Ammon's horn (tissue), 1 donor: ENCODE data around the gene ADARB2.
"Not testable (repeated sequence)": the region's sequence is repeated elsewhere in the genome, so short reads cannot be mapped to it uniquely, and the experiment has no call there.

ENCODE experiments used
- DNase-seq: peaks from one replicate; pipeline ENCODE4 v3.0.0-alpha.2; 2016; ENCODE audit warnings: low spot score

Gene ADARB2

DNA sequence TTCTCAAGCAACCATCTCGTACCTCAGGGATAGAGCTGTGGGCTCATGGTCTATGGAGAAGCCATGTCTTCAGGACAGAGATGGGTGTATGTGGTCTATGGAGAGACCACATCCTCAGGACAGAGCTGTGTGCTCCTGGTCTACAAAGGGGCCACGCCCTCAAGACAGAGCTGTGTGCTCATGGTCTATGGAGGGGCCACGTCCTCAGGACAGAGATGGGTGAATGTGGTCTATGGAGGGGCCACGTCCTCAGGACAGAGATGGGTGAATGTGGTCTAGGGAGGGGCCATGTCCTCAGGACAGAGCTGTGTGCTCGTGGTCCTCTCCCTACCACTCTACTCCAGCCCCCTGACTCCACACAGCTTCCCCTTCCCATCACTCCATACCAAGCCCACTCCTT is 563.3 kb downstream of the ADARB2 start:
- no peak for DNase-seq

DNA sequence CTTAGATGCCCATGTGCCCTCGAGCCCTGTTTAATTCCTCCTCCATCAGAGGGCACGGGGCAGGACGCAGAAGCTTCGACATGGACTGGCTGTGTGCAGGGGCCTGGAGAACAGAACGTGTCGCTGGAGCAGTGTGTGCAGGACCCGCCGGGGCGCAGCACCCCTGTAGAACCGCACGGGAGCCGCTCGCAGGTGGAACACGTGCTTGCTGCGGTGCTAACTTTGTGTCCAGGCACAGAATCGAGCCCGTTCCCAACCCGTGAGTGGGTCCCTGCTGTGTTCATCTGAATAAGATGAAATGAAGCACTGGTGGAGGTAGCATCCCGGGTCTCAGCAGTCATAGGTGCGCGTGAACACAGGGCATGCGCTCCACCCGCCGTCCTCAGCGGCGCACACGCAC is 564.2 kb downstream of the ADARB2 start:
- no peak for DNase-seq

DNA sequence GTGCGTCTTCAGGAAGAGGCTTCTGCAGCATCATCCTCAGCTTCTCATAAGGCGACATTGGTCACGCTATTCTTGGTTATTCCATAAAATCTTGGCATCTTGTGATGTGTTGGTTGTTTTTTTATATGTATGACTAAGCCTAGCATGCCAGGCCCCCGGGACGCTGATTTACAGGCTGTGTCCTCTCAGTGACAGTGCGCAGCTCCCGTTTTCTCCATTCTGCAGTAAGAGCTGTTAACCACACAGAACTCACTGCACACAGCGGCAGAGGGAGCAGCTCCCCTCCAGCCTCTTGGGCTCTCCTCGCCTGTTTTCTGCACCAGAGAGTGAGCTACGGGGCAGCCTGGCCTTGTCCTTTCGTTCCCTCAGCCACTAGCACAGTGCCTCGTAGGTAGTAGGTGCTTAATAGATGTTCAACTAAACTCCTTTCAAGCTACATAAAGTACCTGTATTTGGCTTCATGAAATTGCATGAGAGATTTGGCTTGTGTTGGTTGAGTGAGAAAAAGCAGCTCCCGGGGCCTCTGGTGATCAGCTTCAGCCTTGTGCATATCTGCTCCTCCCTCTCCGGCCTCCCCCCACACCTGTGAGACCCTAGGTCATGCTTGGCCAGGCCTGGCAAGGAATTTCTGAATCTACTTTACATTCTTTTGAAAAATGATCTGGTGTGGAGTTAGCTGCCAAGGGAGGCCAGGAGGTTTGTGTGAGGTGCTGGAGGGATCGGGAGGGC is 564.9 kb downstream of the ADARB2 start:
- no peak for DNase-seq

DNA sequence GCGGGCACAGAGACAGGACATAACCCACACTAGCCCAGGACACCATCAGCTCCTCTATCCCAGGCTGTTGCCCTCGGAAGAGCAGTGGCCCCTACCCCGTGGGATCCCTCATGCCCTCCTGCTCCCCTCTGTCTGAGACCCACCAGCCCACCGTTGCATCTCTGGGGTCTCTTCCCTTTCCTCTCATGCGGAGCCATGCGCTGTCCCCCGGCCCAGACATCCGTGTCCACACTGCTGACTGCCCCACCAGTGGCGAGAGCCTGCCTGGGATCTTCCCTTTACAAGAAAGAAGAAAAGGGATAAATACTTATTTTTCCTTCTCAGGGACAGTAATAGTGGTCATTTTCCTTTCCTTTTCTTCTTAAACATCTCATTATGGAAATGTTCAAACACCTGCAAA is 565.7 kb downstream of the ADARB2 start:
- DNase-seq: no peak

DNA sequence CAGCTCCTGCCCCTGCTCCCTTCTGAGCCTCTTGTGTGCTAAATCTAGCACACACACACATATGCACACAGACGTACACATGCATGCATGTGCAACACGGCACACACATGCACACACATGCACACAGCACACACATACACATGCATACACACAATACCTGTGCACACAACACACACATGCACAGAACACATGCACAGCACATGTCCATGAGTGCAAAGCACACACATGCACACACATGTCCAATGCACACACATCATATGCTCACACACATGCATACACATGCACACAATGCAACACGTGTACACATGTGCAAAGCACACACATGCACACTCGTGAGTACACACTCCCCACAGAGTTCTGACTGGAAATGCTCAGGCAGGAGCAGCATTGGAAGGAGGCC is 566.1 kb downstream of the ADARB2 start:
- no peak for DNase-seq

DNA sequence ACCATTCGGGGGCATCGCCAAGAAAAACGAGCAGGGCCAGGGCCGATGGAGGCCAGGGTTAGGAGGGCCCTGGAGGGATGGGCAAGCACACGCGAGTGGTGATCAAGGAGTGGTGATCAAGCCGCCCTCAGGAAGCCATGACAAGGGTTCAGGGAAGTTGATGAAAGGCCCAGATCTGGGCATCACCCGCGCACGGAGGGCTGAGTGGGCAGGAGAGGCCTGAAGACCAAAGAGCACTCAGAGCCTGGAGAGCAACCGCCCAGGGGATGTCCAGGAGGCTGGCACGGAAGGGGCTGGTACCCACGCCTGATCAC is 566.5 kb downstream of the ADARB2 start:
- no peak for DNase-seq

DNA sequence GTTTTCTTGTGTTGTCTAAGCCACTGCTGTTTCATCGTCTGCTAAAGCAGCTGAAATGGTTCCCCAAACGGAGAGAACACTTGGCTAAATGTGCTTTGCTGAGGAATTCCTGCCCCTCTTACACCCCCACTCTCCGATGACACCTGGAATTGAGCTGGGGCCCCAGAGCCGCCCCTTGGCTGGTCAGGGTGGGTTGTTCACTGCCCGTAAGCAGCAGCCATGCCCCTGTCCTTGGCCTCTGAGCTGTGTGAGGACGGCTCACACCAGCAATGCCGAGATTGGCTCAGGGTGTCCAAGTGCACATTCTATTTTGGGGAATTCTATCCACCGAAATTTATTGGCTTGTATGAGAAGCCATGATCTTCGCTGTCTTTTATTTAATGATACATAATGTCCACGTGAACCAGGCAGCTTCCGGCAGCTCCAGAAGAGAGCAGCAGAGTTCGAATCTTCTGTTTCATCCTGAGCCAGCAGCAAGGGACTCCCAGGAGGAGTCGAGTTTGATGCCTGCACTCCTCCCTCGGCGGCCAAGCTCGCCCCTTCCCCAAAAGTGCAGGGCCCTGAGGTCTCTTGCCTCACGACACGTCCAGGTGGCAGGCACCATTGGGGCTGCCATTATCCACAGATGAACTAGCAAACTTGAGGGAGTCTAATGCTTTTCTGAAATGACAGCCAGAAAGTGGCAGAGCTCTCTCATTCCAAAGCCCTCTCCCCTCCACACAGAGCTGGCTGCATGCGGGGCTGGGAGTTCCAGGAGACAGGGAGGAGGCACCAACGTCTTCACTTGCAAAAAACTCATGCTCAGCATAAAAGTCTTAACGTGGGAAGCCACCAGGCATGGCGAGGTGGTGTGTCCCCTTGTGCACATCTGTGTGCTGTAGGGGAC is 567.1 kb downstream of the ADARB2 start:
- no peak for DNase-seq

DNA sequence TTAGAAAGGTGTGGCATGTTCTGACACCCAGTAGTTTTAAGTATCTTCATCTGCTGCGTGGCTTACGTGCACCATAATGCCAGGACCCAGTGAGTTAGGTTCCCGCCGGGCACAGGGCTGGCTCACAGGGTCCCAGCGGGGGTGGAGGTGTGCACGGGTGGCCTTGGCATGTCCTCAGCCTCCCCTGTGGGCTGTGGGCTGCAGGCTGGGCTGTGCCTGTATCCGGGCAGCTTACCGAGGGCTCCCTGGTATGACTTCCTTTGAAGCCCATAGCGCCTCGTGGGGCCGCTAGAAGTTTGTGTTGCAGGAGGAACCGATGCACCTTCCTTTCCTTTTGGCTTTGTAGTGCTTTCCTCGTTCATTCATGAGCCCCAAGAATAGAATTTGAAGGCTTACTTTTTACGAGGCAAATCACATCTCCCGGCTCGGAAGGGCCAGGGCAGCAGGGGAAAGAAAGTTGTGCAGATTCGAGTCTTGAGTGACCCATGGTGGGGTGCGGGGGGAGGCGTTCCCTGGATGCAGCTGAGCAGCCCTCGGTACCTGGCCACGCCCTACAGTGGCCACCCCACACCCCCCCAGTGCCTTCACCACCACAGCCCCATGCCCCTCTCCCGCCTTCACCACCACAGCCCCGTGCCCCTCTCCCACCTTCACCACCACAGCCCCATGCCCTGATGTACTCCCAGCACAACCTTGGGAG is 568.0 kb downstream of the ADARB2 start:
- DNase-seq: no peak

DNA sequence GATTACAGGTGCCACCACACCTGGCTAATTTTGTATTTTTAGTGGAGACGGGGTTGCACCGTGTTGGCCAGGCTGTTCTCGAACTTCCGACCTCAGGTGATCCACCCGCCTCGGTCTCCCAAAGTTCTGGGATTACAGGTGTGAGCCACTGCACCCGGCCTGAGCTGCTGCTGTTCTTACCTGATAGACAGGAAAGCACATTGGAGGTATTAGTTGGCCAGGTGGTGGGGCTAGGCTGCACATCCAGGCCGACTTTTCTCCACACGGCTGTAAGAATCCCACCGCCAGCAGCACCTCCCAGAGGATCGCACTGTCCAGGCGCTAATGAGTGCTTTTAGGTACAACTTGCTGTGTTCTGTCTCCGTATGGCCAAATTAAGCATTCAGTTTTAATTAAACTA is 568.6 kb downstream of the ADARB2 start:
- DNase-seq: no peak

DNA sequence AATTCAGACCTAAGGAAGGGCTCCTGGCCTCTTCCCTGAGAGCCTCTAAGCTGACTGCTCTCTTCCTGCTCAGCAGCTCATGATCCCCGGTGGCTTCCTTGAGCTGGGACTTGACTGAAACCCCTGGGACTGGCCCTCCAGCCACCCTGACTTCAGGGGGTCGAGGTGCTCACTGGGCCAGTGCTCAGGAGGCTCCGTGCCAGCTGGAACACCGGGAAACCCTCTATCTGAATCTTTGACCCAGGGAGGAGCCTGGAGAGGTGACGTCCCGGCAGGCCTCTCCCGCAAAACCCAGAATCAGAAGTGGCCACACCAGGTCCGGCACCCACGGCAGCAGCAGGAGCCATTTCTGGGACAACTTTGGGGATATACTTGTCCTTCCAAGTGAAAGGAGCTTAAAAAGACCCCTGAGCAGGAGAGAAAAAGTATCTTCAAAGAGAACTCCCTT is 570.5 kb downstream of the ADARB2 start:
- DNase-seq: no peak

DNA sequence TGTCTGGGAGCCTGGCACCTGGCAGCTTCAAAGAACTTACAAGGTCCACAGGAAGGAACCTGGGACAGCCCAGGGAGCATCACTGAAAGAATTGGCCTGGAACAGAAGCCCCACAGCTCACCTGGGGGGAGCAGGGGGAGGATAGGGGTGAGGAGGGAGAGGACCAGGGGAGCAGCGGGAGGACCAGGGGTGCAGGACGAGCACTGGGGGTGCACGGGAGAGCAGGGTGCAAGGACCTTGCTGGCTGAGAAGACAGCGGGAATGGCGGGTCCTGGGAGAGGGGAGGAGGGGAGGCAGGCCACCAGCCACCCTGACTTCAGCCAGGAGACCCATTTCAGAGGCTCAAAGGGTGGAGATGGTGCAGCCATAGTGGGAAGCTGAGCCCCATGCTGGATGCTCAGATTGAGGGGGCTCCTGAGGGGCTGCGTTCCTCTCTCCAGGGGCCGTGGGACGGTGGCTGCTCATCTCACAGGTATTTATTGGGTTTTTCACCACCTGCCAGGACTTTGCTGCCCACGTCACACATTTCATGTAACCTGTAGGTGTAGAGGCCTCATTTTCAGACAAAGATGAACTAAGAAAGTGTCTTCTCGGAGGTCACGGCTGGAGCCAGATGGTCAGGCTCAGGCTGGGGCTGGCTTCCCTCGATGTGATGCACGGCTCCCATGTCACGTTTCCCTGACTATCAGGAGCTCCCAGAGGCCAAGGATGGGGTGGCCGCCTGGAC is 571.1 kb downstream of the ADARB2 start:
- DNase-seq: no peak

DNA sequence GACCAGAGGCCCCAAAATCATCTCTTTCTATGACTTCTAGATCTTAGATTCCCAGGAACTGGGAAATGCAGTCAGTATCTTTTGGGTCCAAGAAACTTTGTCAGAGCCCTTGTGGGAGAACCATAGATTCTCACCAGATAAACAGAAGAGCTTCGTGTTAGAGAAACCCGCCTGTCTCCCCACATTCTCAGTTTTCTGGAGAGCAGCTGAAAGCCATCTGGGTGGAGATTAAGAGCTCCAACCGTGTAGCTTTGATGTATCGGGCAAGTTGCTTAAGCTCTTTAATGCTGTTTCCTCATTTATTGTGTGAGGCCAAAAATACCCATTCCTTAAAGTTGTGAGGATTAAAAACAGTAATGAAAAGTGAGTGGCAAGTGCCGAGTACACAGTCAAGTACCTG is 573.5 kb downstream of the ADARB2 start:
- DNase-seq: no peak

DNA sequence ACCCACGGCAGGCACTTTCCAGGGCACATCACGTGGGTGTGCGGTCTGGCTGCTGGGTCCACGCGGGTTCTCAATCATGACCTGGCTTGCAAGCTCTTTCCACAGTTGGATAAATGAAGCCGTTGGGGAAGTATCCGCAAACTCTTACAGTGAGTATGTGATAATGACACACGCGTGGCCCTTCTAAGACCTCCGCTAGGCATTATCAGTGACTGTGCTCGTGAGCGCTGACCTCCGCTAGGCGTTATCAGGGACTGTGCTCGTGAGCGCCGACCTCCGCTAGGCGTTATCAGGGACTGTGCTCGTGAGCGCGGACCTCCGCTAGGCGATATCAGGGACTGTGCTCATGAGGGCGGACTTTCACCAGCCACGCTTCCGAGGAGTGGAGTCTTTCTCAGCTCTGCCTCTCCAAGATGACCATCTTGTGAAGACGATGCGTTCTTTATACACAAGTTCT is 574.1 kb downstream of the ADARB2 start:
- DNase-seq: no peak

DNA sequence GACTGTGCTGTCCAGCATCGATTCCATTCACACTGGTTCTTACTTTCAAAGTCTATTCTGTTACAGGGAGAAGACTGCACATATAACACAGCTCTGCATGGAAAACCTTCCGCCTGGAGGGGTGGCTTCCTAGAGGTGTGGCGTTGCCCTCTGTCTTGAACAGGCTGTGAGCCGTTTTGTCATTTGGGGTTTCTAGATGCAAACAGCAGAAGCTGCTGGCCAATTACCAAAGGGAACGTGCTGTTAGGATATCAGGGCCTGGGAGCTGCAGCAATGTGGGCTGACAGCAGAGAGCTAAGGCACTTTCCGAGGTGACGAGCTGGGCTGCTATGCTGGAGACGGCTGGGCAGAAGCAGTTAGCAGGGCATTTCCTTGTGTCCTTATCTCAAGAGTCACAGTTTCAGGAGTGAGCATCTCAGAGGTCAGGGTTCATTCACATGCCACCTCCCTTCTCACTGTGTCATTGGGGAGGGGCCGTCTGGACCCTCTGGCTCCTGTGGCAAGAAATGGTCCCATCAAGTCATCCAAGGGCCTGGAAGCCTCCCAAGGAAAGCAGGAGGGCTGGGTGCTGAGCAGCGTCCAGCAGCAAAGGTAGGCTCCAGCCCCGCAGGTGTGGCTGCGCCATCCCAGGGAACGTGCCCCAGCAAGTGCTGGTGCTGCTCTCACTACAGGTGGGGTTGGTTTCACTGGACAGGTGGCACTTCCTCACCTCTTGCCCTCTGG is 574.7 kb downstream of the ADARB2 start:
- no peak for DNase-seq

DNA sequence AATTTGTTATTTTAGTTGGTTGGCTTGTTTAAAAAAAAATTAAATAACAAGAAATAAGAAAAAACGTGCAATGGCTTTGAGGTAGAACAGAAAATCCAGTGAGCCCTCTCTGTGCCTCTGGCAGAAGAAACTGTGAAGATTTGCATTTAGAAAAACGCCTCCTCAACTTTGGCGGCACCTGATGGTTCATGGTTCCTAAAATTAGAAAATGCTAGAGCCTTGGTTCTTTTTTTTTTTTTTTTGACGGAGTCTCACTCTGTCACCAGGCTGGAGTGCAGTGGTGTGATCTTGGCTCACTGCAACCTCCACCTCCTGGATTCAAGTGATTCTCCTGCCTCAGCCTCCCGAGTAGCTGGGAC is 576.0 kb downstream of the ADARB2 start:
- not testable (repeated sequence) for DNase-seq

DNA sequence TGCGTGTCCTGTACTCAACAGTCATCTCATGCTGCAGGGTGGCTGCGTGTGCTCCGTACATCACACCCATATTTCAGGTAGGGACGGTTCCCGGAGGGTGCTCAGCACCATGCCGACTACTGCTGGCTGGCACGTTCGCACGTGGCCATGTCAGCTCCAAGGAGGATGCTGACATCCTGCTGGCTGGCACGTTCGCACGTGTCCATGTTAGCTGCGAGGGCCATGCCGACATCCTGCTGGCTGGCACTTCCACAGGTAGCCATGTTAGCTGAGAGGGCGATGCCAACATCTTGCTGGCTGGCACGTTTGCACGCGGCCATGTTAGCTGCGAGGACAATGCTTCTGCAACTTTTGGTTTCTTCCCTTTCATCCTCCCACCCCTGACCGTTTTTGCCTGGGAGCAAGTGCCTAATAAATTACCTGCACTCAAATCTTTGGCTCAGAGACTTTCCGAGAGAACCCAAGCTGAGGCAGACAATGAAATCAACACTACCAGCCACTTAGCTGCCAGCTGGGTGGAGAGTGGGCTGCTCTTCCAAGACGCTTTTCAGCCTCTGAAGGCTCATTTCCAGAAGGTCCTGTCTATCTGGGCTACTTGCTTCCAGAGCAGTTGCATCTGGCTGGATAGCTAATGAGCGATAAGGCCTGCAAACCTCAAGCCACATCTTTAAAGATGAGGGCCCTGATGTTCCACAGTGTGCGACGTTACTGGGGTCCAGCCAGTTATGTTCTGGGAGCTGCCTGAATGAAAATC is 576.6 kb downstream of the ADARB2 start:
- DNase-seq: no peak

DNA sequence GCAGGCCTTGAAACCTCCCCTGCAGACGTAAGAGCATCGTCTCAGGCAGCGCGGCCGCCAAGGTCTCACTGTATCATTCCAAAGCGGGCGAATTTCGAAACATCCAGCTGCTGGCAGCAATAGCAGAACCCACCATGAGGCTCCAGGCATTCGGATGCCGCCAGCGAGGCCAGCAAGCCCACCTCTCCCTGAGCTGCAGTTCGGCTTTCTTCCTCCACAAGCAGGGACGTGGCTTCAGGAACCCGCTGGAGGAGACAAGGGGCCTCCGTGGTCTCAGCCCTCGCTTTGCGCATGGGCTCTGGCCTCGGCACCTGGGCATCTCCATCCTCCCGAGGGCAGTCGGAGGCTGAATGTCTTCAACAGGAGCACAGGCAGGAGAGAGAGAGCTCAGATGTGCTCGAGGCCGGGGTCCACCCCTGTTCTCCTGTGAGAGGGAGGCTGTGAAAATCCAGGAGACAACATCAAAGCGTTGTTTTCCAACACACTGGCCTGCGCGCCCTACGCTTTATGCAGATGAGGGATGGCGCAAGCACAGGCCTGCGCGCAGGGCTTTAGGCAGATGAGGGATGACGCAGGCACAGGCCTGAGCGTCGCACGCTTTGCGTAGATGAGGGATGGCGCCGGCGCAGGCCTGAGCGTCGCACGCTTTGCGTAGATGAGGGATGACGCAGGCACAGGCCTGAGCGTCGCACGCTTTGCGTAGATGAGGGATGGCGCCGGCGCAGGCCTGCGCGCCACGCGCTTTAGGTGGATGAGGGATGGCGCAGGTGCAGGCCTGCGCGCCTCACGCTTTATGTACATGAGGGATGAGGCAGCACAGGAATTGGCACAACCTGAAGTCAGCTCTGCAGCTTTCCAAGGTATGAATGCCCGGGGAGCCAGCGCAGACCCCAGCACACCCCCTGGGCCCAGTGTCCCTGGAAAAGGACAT is 577.9 kb downstream of the ADARB2 start:
- no peak for DNase-seq

DNA sequence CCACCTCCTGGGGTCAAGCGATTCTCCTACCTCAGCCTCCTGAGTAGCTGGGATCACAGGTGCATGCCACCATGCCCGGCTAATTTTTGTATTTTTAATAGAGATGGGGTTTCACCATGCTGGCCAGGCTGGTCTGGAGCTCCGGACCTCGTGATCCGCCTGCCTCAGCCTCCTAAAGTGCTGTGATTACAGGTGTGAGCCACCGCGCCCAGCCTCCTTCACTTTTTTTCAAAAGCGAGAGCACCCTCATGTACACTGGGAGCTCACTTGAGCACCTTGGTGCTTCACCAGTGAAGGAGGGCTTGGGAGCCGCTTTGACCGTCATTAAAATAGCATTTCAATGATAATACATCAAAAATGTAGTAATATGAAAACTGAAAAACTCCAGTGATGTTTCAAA is 578.8 kb downstream of the ADARB2 start:
- DNase-seq: not testable (repeated sequence)

DNA sequence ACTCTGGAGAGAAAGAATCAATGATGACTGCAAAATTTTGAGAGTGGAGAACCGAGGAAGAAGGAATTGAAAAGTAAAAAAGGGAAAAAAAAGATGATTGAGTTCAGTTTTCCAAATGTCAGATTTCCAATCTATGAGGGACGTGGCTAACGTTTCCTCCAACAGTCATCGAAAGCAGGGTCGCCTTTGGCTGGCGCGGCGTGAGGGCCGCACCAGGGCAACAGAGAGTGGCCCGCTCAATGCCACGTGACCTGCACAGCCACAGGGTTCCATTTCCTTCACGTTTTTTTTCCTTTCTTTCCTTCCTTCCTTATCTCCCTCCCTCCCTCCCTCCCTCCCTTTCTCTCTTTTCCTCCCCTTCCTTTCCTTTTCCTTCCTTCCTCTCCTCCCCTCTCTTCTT is 579.3 kb downstream of the ADARB2 start:
- DNase-seq: no peak

DNA sequence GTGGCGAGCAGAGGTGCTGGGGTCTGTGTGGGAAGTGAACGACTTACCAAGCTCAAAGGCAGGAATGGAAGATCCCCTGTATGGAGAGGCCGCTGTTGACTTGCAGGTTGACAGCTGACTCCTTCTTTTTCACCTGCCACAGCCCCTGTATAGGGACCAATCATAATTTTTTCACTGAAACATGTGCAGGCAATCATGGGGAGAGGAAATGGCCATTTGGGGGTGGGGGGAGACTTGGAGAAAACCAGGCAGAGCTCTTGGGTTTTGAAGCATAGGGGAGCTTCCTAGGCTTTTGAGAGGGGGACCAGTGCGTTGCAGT is 579.8 kb downstream of the ADARB2 start:
- no peak for DNase-seq
